ENCODE results near the gene LAMTOR4.

DNA sequence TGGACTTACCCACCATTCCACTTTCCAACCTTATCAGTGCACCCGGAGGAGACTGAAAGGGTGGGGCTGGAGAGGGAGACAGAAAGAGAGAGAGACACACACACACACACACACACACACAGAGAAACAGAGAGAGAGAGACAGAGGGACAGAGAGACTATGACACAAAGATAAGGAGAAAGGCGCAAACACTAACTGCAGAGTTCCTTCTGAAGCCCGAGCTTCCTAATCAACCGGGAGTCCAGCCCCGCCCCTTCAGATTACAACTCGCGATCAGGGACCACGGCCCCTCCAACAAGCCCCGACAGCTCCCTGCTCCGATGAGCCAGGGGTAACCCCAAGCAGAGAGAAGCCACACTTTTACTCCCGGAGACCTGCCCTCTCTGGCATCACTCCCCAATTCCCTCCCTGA is 19.2 kb downstream of the LAMTOR4 start:
- TF ChIP-seq, protein P1, sequence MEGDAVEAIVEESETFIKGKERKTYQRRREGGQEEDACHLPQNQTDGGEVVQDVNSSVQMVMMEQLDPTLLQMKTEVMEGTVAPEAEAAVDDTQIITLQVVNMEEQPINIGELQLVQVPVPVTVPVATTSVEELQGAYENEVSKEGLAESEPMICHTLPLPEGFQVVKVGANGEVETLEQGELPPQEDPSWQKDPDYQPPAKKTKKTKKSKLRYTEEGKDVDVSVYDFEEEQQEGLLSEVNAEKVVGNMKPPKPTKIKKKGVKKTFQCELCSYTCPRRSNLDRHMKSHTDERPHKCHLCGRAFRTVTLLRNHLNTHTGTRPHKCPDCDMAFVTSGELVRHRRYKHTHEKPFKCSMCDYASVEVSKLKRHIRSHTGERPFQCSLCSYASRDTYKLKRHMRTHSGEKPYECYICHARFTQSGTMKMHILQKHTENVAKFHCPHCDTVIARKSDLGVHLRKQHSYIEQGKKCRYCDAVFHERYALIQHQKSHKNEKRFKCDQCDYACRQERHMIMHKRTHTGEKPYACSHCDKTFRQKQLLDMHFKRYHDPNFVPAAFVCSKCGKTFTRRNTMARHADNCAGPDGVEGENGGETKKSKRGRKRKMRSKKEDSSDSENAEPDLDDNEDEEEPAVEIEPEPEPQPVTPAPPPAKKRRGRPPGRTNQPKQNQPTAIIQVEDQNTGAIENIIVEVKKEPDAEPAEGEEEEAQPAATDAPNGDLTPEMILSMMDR (IDR thresholded peaks at IDR 0.05; ENCODE audit: insufficient read depth, low read length) = no peak
- TF ChIP-seq POLR2AphosphoS5 (IDR thresholded peaks at IDR 0.05; ENCODE audit: low read depth) (no peak), GABPA (IDR thresholded peaks at IDR 0.05; ENCODE audit: low read depth) (no peak)
- TF ChIP-seq, protein P2, sequence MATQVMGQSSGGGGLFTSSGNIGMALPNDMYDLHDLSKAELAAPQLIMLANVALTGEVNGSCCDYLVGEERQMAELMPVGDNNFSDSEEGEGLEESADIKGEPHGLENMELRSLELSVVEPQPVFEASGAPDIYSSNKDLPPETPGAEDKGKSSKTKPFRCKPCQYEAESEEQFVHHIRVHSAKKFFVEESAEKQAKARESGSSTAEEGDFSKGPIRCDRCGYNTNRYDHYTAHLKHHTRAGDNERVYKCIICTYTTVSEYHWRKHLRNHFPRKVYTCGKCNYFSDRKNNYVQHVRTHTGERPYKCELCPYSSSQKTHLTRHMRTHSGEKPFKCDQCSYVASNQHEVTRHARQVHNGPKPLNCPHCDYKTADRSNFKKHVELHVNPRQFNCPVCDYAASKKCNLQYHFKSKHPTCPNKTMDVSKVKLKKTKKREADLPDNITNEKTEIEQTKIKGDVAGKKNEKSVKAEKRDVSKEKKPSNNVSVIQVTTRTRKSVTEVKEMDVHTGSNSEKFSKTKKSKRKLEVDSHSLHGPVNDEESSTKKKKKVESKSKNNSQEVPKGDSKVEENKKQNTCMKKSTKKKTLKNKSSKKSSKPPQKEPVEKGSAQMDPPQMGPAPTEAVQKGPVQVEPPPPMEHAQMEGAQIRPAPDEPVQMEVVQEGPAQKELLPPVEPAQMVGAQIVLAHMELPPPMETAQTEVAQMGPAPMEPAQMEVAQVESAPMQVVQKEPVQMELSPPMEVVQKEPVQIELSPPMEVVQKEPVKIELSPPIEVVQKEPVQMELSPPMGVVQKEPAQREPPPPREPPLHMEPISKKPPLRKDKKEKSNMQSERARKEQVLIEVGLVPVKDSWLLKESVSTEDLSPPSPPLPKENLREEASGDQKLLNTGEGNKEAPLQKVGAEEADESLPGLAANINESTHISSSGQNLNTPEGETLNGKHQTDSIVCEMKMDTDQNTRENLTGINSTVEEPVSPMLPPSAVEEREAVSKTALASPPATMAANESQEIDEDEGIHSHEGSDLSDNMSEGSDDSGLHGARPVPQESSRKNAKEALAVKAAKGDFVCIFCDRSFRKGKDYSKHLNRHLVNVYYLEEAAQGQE (IDR thresholded peaks at IDR 0.05; ENCODE audit: insufficient replicate concordance, low read depth) = no peak

Measured in HL-60 (cell line).